ENCODE results near the gene EOLA2.
"Not testable (repeated sequence)": the region's sequence is repeated elsewhere in the genome, so short reads cannot be mapped to it uniquely, and the experiment has no call there.

EOLA2 gene

GRCh38 chrX:149932970-149933369 lies 5.3 kb downstream of the EOLA2 start:
- not testable (repeated sequence) for DNase-seq (ENCODE audit: low read depth)

DNA sequence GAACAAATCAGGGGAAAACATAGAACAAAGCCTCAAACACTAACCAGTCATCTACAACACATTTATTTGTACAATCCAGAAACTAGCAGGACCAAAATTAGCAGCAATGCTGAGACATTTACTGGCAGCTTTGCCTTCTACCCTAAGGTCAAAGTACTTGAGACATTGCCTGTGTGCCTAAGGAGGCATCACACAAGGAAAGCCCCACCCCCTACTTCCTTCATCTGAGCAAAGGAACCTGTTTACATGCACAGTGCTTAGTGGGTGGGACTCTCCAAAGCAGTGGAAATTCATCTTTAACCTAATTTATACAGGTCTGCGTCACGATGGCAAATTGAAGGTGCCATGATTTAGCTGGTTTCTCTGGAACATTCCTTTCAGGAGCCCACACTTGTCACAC lies 6.1 kb downstream of the EOLA2 start:
- not testable (repeated sequence) for DNase-seq (ENCODE audit: low read depth)

GRCh38 chrX:149931355-149931754 lies 6.9 kb downstream of the EOLA2 start:
- DNase-seq (ENCODE audit: low read depth), result not testable (repeated sequence)

- not testable (repeated sequence) for DNase-seq (ENCODE audit: low read depth)
These were observed 8.9 kb downstream of the EOLA2 start, which contains the start of gene HSFX4 for GRCh38 chrX:149929400-149929799. HSFX4 (plus strand) TSS chrX:149929573; CDS start chrX:149929645, 72 bp downstream.

DNA sequence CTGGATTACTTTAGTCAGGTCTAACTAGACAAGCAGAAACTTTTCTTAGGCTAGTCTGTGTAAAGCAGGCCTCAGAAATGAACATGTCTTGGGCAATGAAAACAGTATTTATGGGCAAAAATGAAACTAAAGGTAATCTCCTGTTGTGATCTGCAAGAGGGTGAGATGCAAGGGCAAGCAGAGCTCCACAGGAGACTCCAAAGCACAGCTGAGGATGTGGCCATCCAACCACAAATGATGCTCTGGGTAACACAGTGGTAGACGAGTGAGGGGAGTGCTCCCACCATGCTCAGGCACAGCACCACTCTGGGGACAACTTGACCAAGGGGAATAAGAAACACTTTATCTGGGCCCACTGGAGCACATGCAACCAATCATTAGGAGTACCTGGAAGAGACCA lies 9.7 kb downstream of the EOLA2 start:
- DNase-seq (ENCODE audit: low read depth), result not testable (repeated sequence)

DNA sequence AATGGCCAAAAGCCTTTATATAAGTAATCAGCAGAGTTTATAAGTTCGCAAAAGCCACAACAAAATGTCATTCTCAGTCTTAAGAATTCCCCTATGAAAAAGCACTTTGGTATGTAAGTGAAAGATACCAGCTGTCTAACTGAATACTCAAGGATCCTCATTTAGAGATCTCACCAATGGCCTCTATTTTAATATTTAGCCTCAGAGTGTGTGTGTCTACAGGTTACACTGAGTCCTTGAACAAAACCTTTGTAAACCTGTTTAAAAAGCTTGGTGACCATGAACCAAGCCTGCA lies 10.4 kb downstream of the EOLA2 start:
- not testable (repeated sequence) for DNase-seq (ENCODE audit: low read depth)

DNA sequence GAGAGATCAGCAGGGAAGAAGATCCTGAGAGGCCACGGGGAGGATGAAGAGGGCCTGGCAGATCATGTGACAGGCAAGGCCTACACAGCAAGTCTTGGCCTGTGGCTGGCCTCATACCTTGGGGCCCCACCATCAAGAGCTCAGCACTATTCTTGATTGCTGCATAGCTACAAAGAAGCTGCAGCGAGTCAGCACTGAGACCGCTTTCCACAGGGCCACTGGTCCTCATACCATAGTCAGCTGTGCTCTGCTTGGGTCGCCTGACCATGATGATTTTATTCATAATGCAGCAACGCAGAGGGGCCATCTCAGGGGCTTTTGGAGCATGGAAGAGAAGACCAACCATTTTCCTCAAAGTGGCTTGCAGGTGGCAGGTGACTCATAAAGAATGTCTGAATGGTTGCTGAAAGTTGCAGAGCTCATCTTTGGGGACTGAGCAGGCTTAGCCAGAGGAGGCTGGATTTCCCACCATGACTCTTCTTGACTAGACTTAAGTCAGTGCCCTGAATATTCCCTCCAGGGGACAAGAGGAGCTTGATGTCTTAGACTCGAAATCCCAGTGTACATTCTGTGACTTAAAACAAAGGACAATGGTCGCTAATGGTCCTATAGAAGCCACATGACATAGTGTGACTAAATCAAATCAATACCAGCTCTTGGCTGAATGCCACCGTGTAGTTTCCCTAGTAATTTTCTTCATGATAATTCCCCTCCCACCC lies 10.9 kb downstream of the EOLA2 start:
- DNase-seq (ENCODE audit: low read depth), result not testable (repeated sequence)

DNA sequence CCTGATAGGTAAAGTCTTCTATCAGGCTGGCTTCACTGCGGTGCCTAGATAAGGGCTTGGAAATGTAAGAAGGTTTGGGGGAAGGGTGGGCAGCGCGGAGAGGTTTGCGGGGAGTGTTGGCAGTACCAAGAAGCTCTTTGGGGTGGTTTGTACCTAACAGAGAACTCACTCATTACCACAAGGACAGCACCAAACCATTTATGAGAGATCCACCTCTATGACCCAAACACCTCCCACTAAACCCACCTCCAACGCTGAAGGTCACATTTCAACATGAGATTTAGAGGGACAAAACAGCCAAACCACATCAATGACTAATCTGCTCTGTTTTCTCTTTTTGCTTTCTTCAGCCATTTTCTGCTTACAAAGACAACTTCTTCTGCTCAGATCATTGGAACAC lies 13.9 kb downstream of the EOLA2 start:
- not testable (repeated sequence) for DNase-seq (ENCODE audit: low read depth)

DNA sequence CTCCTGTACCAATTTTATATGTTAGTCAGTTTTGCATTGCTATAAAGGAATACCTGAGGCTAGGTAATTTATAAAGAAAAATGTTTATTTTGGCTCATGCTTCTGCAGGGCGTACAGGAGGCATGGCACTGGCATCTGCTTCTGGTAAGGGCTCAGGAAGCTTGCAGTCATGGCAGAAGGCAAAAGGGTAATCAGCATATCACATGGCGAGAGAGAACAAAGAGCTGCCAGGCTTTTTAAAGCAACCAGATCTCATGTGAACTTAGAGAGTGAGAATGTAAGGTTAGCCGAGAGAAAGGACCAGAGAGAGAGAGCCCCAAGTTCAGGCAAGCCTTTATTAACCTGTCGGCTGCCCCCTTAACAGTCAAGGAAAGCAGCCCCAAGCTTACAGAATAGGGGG lies 14.5 kb downstream of the EOLA2 start:
- DNase-seq (ENCODE audit: low read depth), result not testable (repeated sequence)

DNA sequence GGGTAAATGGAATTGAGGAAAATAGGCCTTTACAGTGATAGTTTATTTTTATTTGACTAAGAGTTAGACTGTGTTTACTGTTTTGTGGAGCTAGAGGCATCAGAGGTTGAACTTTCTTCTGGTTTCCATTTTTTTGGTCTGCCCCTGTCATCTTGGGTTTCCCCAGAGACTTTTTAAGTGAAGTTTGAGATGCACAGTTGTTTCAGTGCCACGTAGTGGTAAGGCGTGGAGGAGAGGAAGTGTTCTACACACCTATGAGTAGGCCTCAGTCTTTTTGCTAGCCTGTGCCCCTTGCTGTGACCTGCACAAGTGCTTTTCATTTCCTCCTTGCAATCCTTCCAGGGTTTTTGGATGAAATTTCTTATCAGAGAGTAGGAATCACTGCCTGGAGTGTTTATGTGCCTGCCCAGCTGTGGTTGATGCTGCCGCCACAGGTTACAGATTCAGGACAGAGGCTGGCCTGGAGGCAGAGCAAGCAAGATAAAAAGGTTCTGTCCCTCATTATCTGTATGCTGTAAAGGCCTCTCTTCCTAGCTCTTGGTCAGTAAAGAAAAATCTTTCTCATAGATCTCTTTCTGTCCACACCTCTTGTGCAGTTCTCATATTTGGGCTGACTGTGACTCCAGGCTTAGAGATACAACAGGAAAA lies 21.4 kb downstream of the EOLA2 start:
- DNase-seq (ENCODE audit: low read depth), result no peak

DNA sequence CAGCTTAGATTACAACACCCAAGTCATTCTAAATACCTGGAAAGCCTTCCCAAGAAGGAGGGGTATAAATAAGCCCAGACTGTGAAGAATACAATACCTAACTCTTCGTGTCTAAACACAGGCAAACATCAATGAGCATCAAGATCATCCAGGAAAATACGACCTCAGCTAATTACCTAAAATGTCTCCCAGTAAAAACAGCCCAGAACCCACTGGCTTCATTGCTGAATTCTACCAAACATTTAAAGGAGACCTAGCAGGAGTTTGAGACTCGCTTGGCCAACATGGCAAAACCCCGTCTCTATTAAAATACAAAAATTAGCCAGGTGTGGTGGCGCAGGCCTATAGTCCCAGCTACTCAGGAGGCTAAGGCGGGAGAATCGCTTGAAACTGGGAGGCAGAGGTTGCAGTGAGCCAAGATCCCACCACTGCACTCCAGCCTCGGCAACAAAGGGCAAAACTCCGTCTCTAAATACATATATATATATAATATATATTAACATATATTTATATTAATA lies 28.1 kb downstream of the EOLA2 start:
- DNase-seq (ENCODE audit: low read depth), result no peak

- no peak for DNase-seq (ENCODE audit: low read depth)
These were observed 28.7 kb downstream of the EOLA2 start for GRCh38 chrX:149909324-149910177.

- DNase-seq (ENCODE audit: low read depth), result no peak
These were observed 29.6 kb downstream of the EOLA2 start for GRCh38 chrX:149908727-149909126.

GRCh38 chrX:149908308-149908707 lies 30.0 kb downstream of the EOLA2 start:
- no peak for DNase-seq (ENCODE audit: low read depth)

- no peak for DNase-seq (ENCODE audit: low read depth)
These were observed 34.2 kb downstream of the EOLA2 start for GRCh38 chrX:149903889-149904748.

DNA sequence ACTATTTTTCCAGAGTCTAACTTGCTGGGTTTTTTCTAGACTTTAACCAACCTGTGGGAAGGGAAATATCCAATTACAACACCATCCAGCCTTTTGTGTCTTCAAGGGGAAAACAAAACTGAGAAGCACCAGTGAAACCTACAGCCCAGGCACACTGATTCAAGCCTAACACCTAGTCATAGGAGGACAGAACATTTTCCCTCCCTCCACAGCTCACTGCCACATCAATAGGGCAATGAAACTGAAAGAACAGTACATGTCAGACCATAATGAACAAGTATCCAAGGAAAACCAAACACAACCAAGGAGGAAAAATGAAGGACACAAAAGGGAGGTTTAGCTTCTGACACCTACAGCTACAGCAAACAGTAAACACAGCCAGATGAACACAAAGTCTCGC lies 39.7 kb downstream of the EOLA2 start:
- DNase-seq (ENCODE audit: low read depth), result no peak

DNA sequence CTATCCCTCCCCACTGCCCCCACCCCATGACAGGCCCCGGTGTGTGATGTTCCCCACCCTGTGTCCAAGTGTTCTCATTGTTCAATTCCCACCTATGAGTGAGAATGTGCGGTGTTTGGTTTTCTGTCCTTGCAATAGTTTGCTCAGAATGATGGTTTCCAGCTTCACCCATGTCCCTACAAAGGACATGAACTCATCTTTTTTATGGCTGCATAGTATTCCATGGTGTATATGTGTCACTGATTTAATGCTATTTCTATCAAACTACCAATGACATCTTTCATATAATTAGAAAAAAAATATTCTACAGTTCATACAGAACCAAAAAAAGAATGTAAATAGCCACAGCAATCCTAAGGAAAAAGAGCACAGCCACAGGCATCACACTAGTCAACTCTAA lies 47.5 kb downstream of the EOLA2 start:
- DNase-seq (ENCODE audit: low read depth), result not testable (repeated sequence)

Data from stimulated activated CD8-positive, alpha-beta memory T cell treated with anti-CD3 and anti-CD28 coated beads, Interleukin-12 subunit alpha, Interleukin-12 subunit beta, amount 100 ng/mL, for 1 hour (primary cell).